GM21528 (cell line): ENCODE measurements around the gene CST8.
"Not testable (repeated sequence)": the region's sequence is repeated elsewhere in the genome, so short reads cannot be mapped to it uniquely, and the experiment has no call there.

Source experiments
- ATAC-seq: cut with Tn5 transposase; IDR thresholded peaks from one replicate; pipeline ENCODE4 v1.9.1; 2021; ENCODE audit warnings: mild to moderate bottlenecking, moderate library complexity; ENCODE audit not compliant: unreplicated experiment, low FRiP score

CST8 gene

DNA sequence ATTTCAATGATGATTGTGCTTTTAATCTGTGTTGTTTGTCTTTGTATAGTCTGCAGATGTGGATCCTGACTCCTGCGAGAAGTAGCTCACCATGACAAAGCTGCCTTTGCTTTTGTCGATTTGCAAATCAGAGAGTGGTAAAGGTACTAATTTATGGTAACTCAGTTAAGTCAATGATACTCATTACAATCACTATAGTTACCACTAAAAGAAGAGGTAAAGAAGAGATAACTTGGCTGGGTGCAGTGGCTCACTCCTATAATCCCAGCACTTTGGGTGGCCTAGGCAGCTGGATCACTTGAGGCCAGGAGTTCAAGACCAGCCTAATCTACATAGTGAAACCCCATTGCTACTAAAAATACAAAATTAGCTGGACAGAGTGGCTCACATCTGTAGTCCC is 17.6 kb upstream of the CST8 start:
- ATAC-seq, result not testable (repeated sequence)

DNA sequence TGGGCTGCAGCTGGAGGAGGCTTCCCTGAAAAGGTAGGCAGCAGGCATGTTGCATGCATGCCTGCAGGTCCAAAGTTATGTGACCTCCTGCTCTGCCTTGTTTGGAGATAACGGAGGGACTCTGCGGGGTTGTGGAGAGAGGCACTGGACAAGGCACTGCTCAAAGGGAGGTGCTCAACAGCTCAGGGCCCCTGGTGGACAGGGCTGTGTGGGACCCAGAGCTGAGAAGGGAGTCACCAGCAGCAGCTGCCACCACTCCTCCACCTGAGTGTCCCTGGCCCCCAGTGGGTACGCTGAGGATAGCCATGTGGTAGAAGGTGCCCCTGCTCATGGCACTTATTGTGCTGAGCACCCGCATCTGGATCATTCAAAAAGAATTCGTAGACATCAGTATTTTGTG is 15.5 kb upstream of the CST8 start:
- no peak for ATAC-seq

DNA sequence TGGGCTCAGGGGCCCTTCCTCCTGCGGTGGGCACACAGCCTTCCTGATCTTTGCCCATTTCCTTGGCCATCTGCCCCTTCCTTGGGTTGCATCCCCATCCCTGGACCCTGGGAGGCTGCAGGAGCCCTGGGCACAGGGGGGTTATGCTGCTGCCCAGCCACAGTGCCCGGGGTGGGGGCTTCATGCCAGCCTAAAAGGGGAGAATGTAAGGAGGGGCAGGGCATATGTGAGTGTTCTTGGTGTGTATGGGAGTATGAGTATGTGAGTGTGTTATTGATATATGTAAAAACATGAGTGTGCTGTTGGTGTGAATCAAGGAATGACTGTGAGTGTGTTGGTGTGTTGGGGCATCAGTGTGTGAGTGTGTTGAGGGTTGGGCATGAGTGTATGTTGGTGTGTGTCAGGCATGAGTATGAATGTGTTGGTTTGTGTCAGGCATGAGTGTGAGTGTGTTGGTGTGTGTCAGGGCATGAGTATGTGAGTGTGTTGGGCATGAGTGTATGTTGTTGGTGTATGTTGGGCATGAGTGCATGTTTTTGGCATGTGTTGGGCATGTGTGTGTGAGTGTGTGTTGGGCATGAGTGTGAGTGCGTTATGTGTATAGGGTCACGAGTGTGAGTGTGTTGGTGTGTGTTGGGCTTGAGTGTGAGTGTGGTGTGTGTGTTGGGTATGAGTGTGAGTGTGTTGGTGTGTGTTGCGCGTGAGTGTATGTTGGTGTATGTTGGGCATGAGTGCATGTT is 14.7 kb upstream of the CST8 start:
- no peak for ATAC-seq

DNA sequence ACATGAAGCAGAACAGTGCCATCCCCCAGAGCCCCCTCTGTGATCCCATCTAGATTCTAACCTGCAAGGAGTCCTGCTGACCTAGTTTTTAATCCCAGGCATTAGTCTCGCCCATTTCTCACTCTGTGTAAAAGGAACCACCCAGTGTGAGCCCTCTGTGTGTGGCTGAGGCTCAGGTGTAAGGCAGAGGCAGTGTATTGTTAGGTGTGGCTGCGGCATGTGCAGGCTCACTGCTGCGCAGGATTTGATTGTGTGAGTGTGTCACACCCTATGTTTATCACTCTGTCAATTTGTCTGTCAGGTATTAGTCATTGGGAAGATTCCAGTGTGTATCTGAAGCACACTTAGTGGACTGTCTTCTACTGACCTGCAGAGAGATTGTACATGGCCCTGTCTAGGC is 13.7 kb upstream of the CST8 start:
- ATAC-seq, result no peak

DNA sequence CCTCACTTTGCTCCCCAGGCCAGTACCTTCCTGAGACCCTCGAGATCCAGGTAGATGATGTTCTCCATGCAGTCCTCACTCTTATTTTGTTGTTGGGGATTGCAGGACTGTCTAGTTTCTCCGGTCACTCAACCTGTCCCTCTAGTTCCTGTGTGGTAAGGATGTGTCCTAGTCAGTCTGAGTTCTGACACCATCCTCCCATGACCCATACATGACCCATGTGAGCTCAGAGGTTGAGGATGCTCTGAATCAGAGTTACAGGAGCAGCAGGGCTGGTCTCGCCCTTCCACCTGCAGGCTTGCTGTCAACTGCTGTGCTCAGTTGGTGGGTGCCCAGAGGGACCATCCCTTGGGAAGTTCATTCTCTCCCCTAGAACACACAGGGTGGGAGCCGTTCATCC is 11.9 kb upstream of the CST8 start:
- no peak for ATAC-seq

DNA sequence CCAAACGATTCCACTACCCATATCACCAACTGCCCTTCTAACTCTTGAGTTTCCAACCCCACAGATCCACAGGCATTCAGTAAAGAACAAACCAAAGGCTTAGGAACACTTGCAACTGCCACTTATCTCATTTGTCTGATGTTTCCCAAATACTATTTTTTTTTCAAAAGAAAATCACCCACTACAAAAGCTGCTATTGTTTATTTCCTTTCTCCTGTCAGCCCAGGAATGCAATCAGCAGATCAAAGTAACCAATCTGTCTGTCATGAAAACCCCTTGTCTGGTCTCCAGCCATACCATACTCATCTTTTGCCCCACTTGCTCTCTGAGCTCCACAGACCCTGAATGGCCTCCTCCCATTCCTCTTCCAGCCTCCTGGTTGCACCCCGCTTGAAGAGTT is 8.8 kb upstream of the CST8 start:
- ATAC-seq, result no peak

DNA sequence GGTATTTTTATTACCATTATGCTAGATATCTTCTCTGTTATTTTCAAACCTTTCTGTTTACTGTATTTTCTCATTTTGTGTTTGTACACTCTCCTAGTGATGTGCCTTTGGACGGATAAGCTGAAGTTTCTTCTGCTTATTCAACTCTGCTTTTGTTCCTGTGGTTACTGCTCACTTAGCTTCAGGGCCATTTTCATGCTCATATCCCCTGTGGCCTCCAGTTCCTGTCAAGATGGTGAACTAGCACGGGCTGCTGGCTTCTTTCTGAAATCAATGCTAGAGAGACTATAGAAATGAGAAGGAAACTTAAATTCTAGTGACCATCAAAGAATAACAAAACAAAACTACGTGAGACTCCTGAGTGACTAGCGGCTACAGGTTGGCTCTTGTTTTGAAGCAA is 6.8 kb upstream of the CST8 start:
- ATAC-seq, result no peak

DNA sequence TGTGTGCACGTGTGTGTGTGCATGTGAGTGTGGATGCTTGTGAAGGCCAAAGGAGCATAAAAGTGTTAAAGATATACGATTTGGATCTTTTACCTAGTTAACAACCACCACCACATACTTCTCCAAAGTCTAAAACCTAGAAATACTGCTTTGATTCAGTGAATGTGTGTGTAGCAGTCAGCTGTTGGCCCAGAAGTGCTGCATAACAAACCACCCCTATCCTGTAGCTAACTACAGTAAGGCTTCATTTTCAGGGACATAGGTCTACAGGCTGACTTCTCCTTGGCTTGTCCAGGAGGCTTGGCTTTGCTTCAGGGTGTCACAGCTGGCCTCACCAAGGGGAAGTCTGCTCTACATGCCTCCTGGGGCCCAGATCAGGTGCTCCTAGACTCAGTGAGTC is 2.4 kb upstream of the CST8 start:
- ATAC-seq, result no peak

DNA sequence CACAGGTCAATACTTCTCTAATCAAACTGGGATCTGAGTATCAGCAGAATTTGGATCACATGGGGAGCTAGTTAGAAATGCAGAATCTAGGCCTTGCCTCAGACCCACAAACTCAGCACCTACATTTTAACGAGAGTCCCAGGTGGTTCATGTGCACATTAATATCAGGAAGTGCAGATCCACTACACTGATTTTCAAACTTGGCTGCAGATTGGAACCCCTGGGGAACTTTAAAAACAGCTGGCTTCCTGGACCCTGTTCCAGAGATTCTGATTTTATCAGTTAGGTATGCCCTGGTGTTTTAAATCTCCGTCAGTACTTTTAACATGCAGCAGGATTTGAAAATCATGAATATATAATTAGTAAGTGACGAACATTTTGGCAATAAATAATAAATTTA is 1.9 kb upstream of the CST8 start:
- no peak for ATAC-seq

DNA sequence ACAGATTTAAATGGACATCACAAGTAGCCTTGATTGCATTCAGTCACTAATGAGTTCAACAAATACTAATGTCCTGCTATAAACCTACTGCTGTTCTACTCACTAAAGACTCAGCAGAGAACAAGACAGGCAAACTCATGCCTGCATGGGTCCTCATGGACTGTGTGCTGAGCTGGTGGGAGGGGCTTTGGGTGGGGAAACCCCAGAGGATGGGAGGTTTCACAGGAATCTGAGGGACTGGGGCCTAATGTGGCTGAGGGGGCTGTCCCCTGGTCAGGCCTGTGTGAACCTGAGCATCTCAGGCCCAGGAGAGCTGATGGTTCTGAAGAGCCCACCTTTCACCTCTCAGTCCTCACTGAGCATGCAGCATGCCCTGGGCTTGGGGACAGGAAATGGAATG is 1.4 kb downstream of the CST8 start:
- no peak for ATAC-seq

DNA sequence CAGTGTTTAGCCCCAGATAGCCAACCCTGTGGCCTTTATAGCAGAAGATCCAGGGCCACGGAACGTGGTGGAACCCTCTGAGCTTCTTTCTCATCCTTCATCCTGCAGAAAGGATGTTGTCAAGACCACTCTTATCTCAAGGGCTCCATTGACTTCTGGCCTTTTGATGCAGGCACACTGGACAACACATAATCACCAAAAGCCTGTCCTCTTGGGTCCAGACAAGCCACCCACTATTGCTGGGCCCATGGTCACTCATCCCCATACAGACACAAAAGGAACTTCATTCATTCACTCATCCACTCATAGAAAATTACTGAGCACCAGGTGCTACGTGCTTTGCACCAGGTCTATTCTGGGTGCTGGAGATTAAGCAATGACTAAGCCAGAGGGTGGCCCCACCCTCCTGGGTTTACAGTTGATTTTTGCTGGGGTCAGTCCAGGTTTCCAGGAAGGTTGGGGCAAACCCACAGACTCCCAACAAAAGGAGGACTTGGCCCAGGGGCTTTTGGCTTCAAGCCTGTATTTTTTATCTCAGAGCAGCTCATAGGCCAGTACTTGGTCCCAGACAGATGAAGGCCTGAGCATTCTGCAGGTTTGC is 2.4 kb downstream of the CST8 start:
- ATAC-seq, result no peak

DNA sequence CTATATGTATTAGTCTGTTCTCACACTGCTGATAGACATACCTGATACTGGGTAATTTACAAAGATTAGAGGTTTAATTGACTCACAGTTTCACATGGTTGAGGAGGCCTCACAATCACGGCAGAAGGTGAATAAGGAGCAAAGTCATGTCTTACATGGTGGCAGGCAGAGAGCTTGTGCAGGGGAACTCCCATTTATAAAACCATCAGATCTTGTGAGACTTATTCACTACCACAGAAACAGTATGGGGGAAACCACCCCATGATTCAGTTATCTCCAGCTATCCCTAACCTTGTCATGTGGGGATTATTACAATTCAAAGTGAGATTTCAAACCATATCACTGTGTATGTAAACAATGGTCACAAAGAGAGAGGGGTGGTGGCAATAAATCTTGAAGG is 6.6 kb downstream of the CST8 start:
- no peak for ATAC-seq

DNA sequence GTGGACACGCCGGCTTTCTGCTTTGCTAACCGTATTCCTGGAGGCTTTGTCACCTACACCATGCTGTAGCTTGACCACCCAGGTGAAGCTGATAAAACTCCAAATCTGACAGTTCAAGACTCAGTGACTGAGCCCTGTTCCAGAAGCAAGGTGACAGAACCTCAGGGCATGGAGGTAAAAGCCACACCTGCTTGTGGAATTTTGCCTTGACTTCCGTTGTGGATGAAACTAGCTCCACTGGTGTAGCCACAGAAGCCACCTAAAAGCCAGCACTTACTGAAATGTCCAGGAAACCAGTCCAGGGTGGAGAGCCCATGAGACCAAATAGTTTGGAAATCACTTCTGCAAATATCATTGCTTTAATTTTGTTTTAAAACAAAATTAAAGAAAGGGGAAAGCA is 11.0 kb downstream of the CST8 start:
- ATAC-seq, result no peak

DNA sequence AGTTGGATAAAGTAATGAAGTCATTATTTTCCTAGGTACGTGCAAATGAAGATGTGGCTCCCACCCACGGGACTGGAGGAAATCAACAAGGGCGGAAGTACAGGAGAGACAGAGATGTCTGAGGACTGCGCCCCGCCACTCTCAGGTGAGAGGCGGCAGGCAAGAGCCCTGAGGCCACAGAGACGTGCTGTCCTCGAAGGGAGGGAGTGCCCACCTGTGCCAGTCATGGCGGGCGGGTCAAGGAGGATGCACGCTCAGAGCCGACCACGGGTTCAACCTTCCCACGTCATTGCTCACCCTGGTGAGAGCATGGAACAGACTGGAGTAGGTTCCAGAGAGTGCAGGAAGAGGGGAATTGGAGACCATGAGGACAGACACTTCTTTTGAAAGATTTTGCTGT is 12.7 kb downstream of the CST8 start:
- ATAC-seq, result no peak

DNA sequence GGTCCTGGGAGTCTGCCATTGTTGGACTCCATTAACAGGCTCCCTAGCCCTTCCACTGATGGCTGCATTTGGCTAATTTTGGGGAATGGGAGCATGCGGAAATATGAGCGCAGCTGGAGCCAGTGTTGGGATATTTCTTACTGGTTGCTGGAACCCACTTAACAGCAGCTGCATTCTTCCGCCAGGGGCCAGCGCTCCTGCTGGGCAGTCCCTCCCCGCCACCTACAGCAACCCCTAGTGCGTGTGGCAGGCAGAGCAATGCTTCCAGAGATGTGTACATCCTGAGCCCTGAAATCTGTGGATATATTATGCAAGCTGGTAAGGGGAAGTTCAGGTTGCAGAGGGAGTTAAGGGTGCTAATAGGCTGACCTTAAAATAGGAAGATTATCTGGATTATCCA is 16.4 kb downstream of the CST8 start:
- no peak for ATAC-seq

DNA sequence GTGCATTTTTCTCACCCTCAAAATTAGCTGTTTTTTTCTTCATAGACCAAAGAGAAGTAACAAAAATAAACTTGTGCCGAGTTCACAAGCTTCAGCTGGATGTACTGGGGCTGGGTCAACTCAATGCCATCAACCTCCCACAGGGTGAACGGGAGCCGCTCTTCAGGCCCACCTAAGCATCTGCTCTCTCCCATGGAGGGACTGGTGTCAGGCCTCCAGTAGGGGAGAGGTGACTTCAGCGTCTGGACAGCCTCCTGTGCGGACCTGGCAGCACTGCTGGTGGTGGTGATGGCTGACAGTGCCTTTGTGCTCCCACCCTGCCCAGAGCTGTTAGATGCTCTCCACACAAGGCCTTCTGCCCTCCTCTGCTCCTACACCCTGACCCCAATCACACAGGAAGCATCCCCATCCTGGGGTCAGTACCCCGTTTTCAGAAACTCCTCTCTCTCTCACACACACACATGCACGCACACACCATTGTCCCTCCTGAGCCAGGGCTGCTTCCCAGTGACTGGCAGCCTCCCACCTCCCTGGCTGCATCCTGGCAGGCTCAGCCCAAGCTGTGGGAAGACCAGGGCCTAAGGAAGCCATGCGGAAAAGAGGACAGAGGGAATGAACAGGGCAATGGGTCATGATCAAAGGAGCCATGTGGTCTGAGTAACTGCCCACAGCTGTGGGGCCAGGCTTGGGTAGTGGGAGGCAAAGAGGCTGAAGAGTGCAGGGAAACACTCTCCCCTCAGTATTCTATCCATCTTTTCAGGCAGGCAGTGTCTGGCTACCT is 17.7 kb downstream of the CST8 start:
- no peak for ATAC-seq

DNA sequence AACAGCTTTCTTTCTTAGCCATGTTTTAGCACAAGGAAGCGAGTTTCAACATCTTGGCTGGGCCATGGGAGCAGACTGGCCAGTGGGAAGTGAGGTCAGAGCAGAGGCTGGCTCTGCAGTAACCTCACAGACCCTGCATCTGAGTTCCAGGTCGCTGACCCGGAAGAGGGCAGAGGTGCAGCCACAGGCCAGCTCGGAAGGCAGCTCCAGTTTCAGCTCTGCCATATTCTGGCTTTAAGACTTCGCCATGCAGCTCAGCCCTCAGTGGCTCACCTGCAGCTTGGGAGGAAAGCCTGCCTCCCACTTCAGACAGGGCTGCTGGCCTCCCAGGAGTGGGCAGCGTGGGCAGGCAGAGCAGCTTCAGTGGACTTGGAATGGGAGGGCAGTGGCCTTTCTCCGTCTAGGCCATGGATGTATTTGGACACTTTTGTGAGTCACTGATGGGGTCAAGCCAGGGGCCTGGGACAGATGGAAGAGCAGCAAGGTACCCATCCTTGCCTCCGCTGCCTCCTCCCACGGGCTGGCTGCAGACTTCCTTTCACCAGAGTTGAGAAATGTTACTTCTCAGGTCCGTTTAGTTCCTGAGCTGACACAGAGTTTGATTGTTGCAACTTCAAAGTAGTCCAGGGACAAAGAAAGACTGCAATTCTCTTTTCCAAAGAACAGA is 18.5 kb downstream of the CST8 start:
- no peak for ATAC-seq

DNA sequence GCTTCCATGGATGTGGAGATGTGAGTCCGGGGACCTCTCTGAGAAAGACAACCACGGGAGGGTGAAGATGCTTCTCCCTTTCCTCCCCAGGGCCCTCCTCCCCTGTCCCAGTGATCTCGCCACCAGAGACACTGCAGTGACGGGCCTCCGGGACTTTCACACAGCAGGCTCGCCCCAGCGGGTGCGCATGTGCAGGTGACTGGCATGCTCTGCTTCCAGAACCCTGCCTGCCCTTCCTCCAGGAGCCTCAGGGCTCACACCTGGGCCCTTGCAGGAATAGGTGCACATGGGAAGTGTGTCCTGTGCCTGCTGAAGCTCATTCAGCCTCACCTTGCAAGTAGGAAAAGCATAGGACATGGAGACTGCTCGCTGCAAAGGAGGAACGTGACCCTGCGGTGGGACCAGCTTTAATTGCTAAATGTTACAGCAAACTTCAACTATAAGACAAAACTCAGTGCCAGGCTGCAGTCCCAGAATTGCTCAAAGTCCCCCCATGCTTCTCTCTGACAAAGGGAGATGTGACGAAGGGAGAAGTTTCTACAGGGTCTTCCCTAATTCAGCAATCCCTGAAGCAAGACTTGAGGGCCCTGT is 19.2 kb downstream of the CST8 start:
- no peak for ATAC-seq

DNA sequence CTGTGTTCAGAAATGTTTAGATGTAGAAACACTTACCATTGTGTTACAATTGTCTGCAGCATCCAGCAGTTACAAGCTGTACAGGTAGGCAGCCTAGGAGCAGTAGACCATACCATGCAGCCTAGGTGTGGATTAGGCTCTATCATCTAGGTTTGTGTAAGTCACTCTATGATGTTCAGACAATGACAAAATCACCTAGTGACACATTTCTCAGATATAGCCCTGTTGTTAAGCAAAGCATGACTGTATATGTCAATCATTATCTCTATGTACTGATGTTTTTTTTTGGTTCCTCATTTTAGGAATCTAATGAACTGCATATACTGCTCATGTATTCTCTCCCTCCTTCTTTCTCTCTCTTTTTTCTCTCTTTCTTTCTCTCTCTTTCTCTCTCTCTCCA is 22.2 kb downstream of the CST8 start:
- no peak for ATAC-seq

DNA sequence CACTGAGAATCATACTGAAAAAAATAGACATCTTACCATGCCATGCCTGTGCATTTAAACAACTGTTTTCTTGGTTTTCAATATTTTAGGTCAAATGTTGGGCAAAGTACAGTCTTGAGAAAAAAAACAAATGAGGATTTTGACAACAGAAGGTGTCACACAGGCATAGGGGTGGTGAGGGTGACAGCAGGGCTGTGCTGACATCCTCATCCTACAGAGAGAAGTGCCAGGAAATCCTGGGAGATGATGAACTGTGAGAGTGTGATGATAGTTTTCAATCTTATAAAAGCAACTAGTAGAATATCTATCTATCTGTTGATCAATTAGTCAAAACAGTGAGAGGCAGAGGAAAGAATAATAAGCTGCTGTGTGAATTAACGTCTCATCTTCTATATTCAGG is 23.9 kb downstream of the CST8 start:
- ATAC-seq, result no peak
